NCI-H226 (cell line): ENCODE results near the gene FKBP8.
"Not testable (repeated sequence)": the region's sequence is repeated elsewhere in the genome, so short reads cannot be mapped to it uniquely, and the experiment has no call there.

Experiments
- DNase-seq: peaks from one replicate; pipeline ENCODE4 v3.0.0-alpha.2; 2015

FKBP8 gene

DNA sequence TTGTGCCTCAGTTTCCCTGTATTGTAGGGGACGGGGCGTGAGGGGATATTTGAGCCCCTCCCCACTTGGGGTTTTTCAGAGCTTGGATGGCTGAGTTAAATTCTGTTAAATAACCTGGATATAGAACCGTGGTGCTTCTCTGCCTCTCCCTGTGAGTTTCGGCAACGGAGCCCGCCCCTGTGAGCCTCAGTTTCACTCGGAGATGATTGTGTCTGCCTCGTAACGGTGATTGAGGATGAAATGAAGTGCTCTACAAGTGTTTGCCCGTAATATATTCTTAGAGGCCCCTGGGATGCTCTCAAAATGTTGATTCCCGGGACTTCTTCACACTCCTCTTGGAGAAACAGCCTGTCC, 14.8 kb upstream of the FKBP8 start:
- DNase-seq = no peak

DNA sequence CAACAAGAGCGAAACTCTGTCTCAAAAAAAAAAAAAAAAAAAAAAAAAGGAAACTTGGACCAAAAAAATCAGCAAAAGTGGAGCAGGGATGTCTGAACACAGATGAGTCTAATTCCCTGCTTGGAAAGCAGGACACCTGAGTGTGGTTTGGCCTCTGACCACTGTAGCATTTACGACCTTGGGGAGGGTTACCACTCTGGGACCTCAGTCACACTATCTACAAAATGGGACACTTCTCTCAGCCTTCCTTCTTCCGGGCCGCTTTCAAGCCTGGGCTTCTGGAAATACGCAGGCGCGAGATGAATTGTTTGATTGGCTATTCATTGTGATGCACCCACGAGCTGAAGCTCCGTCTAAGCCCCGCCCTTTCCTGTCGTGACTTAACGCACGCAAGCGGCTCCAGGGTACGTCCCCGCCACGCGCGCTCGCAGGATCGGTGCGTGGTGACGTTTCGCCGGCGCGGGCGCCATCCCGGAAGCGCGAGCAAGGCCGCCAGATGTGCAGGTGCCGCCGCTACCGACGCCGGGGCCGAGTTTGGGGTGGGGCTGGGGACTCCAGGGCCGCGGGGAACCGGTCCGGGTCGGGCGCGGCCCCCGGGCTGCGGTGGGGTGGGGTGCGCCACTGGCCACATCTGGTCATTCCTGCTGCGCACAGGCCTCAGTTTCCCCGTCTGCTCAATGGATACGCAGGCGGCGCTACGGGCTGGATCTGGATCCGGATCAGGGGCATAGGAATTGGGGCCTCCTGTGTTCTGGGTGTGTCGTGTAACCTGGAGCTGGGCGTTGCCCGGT, 14.2 kb upstream of the FKBP8 start, which contains the start of gene KXD1:
Gene KXD1 (plus strand): TSS at position 460 of the 791 bp plus-strand sequence. CDS start 4,187 bp downstream, outside the sequence.
- peak; percentile 97 for DNase-seq

DNA sequence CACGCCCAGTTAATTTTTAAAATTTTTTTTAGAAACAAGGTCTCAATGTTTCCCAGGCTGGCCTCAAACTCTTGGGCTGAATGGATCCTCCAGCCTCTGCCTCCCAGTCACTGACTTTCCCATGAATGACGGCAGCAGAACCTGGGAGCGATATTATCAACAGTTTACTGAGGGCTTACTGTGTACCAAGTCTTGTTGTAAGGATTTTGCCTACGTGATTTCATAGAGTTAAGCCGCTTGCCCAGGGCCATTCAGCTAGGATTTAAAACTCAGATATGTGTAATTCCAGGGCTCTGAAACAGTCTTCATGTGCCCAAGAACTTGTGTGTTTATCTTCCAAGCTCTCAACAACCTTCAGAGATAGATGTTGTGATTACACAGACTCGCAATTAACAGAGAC, 8.3 kb upstream of the FKBP8 start:
- DNase-seq = no peak

DNA sequence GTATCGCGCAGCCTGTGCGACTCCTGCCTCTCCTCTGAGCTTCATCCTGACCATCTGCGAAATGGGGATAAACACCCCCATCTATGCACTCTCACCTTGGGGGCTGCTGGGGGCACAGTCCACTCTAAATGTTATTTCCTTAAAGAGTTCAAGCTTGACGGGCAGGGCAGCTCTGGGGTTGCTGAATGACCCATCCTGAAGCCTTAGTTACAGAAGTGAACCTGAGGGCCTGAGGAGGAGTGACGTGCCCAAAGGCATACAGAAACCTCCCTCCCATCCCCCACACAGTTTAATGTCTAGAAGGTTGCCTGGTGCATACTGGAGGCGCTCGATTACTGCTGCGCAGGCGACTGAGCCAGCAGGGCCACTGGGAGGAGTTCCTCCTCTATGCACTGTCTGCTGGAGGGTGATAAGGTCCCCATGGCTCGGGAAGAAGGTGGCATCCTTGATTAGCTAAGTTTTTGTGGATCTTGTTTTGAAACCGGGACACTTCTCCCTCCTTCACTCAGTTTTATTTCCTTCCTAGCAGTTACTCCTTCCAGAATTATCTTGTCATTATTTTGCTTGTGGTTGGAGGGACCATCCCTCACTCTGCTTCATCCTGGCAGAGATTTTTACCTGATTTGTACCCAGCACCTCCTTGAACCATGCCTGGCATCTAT, 572 bp upstream of the FKBP8 start:
- no peak for DNase-seq

DNA sequence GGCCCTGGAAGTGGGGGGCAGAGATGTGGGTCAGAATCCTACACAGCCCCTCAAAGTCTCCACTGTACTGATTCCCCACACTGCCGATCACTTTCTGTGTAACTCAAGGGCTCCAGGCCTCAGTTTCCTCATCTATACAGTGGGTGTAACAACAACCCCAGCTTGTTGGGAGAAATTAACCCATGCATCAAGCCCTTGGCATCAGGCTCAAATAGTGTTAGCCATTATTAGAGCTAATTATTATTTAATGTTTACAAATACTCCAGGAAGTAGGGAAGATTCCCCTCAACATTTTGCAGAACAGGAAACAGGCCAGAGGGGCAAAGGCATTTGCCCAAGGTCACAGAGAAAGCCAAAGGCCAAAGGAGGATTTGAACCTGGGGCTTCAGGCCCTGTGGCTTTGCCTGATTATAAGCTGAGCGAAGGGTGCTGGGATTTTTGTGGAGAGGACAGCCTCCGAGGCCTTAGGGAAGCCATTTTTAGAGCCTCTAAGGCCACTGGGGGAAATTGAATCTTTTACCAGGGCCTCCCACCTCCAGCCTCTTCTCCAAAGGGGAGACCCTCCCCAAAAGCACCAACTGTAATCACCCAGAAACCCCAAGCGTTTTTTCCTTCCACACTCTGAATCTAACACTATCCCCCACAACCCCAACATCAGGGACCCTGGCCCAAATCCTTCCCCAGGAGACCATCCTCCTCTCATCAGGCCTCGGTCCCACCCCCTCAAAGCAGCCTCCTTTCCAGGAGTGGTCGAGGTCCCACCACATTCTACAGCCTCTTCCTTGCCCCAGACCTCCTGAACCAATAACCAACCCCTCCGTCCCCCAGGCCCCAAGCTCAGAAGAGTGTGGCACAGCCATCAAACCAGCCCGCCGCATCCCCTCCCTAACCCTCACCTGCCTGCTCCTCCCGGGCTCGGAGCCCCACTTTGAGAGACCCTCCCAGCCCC, 1.1 kb downstream of the FKBP8 start:
- no peak for DNase-seq

DNA sequence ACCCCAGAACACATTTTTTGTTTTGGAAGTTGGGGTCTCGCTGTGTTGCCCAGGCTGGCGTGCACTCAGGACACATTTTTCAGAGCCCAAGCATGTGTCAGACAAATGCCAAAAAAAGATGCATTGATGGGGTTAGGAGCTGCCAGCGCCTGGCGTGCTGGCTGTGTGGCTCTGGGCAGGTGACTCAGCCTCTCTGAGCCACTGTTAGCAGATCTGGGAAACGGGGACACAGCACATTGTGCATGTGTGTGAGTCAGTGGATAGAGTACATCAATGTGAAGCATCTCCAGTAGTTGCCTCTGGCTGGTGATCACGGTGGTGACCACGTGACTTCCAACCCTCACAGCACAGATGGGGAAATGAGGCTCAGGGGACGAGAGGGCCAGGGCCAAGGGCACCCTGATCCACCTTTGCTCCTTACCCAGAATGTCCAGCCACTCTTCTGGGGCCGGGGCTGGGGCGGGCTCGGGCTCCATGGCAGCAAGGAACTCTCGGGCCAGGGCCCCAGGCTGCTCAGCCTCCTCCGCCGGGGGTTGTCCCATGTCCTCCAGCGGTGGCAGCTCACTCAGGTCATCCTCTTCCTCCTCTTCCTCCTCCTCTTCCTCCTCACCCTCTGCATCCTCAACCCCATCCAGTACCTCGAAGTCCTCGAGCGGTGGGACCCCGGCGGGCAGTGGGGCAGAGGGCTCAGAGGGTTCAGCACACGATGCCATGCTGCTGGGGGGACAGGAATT, 1.9 kb downstream of the FKBP8 start:
- no peak for DNase-seq

DNA sequence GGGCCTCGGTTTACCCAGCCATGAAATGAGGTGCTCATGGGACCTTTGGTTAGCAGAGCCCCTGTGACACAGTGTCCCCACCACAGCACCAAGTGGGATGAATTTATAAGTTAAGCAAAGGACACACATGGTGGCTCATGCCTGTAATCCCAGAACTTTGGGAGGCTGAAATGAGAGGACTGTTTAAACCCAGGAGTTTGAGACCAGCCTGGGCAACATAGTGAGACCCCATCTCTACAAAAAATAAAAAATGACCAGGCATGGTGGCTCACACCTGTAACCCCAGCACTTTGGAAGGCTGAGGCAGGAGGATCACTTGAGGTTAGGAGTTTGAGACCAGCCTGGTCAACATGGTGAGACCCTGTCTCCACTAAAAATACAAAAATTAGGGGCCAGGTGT, 3.2 kb downstream of the FKBP8 start:
- DNase-seq = not testable (repeated sequence)

DNA sequence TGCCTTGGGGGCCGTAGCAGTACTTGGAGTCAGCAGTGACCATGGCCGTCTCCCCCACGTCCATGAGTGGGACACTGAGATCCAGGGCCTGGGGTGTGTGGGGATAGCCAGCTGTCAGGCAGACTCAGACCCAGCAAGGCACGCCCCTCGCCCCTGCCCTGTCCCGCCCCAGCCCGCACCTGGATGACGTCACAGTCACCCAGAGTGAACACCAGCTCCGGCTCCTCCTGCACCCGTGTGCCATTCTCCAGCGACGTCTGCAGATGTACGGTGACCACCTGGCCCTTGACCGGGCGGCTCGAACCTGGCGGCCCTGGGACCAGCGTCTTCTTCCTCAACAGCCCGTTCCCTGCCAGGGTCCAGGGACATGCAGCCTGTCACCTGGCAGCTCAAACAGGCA, 4.0 kb downstream of the FKBP8 start:
- DNase-seq = no peak

DNA sequence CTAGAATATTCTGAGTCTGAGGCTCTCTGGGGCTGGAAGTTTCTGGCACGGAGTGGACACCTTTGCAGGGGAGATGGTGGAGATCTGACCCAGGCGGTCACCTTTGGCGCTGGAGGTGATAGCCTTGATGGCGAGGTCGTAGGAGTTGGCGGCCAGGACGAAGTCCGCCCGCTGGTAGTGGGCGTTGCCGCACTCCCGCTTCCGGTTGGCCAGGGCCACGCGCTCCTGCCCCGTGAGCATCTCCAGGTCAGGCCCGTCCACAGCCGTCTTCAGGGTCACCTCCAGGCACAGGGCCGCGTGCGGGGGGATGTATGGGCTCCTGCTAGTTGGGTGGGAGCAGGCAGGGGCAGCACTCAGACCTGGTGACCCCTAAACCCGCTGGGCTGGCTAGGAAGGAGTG, 5.3 kb downstream of the FKBP8 start:
- no peak for DNase-seq

DNA sequence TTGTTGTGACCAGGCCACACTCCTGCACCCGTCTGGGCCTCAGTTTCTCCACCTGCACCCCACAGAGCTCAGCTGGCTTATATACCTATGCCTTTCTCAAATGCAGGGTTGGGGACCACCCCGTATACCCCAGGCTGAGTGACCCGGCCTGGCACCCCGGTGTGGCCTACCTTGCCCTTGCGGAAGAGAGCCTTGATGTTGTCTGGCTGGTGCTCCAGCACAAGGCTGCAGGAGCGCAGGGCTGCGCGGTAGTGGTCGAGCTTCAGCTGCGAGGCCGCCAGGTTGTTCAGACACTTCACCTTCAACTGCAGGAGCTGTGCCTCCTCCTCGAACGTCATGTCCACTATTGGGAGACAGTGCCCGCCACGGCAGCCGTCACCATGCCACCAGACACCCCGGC, 5.9 kb downstream of the FKBP8 start:
- DNase-seq = no peak

DNA sequence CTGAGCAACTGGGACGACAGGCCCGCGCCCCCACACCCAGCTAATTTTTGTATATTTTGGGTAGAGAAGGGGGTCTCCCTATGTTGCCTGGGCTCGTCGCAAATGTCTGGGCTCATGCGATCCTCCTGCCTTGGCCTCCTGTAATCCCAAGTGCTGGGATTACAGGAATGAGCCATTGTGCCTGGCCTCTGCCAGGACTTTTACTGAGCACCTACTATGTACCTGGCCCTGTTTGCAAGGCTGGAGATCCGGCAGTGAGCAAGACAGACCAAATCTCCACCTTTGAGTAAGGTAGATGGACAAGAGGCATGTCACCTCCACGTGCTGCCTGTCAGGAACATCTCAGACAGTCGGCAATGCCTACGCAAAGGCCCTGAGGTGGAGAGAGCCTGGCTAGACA, 6.9 kb downstream of the FKBP8 start:
- DNase-seq = no peak

DNA sequence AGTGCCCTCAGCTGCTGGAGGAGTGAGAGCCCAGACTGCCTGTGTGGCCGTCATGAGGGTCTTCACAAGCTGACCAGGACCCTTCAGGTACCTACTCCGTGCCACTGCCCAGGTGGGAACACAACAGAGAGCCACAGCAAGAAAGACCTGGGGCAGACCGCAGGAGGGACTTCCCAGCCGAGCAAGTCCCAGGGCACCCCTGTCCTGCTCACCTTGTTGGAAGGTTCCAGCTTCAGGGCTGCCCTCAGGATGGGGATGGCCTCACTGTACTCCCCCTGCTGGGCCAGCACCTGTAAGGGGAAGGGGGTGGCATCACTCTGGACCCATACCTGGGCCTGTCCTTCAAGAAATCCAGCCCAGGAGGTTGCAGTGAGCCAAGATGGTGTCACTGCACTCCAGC, 10.3 kb downstream of the FKBP8 start:
- no peak for DNase-seq

DNA sequence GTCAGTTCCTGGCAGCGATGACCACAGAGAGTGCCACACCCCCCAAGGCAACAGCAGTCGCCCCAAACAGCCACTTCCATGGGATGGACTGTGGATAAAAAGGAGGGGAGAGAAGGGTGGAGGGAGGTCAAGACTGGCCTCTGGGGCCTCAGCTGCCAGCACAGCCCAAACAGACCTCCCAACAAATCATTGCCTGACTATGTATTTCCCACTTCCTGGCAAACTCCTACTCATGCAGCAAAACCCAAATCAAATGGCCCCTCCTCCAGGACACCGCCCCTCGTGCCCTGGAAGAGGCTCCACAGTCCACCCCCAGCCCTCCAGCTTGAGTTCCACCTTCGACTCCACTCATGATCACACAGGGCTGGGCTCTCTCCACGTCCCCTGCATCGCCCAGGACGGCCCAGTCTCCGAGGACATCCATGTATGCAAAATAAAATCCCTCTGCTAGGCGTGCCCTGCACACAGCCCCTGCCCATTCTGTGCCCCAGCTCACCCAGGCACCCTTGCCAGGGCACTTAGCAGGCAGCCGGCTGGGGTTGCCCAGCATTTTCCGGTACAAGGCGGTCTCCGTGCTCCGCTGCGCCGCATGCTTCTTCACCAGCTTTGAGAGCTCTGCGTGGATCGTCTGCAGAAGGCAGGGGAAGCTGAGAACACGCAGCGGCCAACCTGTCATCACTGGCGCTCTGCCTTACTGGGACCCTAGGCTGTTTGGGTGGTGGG, 11.0 kb downstream of the FKBP8 start:
- no peak for DNase-seq

DNA sequence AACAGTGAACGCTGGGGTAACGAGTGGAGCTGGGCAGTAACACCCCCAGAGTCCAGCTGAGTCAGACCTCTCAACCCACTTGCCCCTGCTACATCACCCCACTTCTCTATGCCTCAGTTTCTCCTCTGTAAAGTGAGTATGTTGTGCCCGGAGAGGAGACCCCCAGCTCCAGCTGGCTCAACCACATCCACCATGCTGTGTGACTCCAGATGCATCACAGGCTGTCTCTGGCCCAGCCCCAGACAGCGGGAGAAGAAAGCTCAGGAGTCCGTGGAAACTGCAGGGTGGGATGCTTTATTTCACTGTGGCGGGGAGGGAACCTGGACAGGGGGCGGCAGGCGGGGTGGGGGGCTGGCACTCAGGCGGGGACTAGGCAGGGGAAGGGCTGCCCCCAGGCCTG, 11.9 kb downstream of the FKBP8 start:
- DNase-seq = no peak

DNA sequence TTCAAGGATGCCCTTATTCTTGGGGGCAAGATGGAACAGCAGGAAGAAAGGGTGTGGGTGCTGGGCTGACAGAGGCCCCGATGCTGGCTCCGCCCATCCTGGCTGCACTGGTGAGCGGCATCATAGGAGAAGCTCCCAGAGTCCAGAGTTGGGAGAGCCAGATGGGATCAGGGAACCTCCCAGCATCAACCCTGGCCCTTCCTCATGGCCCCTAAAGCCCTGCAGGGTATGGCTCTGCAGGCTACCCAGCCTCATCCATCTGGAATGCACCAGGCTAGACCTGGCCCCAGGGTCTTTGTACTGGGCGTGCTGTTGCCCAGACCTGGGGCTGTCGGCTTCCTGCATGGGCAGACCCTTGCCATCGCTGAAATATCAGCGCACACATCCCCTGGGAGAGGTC, 13.6 kb downstream of the FKBP8 start:
- DNase-seq = no peak

DNA sequence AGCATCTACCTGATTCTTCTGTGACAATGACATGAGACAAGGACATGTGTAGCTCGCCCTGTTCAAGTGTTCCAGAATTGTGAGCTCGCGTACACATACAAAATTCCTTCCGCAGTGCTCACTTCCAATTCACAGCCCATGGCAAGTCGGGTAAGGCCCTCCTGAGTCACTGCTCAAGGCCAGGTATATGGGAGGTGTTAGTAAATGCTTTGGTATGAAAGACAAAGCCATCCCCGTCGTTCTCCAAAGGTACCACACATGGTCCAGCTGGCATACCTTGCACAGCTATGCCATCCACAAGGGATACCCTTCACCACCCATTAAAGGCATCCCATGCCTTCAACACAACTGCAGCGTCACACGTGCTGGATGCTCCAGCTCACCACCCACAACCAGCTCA, 17.1 kb downstream of the FKBP8 start:
- no peak for DNase-seq

DNA sequence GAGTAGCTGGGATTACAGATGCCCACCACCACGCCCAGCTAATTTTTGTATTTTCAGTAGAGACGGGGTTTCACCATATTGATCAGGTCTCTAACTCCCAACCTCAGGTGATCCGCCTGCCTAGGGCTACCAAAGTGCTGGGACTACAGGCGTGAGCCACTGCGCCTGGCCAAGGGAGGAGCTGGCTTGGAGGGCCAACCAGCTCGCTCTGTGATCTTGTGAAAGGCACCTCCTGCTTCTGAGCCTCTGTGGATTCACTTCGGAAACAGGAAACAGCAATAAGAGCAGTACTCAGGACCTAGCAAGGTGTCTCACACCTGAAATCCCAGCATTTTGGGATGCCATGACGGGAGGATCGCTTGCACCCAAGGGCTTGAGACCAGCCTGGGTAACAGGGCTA, 19.5 kb downstream of the FKBP8 start:
- DNase-seq = no peak

DNA sequence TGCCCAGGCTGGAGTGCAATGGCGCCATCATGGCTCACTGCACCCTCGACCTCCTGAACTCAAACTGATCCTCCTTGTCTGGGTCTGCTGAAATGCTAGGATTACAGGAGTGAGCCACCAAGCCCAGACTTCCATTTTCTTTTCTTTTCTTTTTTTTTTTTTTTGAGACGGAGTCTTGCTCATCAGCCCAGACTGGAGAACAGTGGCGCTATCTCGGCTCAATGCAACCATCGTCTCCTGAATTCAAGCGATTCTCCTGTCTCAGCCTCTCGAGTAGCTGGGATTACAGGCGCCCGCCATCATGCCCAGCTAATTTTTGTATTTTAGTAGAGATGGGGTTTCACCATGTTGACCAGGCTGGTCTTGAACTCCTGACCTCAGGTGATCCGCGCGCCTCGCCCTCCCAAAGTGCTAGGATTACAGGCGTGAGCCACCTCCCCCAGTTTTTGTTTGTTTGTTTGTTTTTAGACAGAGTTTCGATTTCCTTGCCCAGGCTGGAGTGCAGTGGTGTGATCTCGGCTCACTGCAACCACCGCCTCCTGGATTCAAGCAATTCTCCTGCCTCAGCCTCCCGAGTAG, 20.4 kb downstream of the FKBP8 start:
- not testable (repeated sequence) for DNase-seq

DNA sequence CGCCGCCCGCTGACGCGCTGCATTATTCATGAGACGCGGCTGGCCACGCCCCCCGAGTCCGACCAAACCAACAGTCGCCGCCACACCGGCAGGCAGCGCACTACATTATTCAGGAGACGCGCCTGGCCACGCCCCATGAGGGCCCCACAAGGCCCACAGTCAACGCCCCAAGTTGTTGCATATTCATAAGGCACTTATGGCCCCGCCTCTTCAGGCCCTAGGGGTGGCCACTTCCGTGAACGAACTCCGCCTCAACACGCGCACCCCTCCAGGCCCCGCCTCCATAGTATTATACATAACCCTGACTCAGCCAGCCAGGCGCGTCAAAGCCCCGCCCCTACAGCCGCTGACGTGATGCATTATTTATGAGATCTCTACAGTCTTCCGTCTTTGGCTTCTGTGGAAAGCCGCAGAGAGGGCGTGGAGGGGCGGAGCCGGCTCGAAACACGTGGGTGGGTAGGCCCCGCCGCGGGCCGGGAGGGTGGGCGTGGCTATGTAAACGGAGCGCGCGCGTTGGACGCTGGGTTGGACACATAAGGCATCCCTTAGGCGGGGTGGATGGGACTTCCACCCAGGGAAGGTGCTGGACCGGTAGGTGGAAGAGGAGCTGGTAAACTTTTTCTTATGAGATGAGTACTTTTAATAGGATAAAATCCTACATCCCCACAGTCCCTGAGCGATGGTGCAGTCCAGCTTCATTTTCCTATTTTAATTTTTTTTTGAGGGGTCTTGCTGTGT, 21.1 kb downstream of the FKBP8 start:
- DNase-seq = peak; percentile 98

DNA sequence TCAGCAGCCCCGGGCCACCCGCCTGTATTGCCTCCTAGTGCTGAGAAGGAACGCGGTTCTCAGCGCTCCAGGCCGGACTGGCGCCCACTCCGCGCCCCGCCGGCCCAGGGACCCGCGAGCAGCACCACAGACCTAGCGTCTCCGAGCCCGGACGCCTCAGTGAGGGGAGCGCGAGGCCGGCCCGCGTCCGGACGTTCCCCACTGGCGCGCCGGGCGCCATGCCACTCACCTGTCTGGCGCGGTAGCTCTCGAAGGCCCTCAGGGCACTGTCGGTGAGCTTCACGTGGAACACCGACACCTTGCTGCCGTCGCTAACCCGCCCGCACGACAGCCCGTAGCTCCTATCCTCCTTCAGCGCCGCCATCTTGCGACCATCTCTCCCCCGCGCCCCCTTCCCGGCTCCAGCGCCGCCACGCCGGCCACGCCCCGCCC, 21.7 kb downstream of the FKBP8 start, which contains the start of gene ELL:
Gene ELL (minus strand): TSS at position 379 of the 432 bp plus-strand sequence. CDS start 15 bp downstream, at position 364.
- DNase-seq = no peak
